ENCODE results near the gene GLT8D2.
"Not testable (repeated sequence)": the region's sequence is repeated elsewhere in the genome, so short reads cannot be mapped to it uniquely, and the experiment has no call there.

- TF ChIP-seq, protein P1, sequence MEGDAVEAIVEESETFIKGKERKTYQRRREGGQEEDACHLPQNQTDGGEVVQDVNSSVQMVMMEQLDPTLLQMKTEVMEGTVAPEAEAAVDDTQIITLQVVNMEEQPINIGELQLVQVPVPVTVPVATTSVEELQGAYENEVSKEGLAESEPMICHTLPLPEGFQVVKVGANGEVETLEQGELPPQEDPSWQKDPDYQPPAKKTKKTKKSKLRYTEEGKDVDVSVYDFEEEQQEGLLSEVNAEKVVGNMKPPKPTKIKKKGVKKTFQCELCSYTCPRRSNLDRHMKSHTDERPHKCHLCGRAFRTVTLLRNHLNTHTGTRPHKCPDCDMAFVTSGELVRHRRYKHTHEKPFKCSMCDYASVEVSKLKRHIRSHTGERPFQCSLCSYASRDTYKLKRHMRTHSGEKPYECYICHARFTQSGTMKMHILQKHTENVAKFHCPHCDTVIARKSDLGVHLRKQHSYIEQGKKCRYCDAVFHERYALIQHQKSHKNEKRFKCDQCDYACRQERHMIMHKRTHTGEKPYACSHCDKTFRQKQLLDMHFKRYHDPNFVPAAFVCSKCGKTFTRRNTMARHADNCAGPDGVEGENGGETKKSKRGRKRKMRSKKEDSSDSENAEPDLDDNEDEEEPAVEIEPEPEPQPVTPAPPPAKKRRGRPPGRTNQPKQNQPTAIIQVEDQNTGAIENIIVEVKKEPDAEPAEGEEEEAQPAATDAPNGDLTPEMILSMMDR (IDR thresholded peaks at IDR 0.05), result not testable (repeated sequence)
- TF ChIP-seq JUN (IDR thresholded peaks at IDR 0.05), result not testable (repeated sequence)
- TF ChIP-seq, protein P2, sequence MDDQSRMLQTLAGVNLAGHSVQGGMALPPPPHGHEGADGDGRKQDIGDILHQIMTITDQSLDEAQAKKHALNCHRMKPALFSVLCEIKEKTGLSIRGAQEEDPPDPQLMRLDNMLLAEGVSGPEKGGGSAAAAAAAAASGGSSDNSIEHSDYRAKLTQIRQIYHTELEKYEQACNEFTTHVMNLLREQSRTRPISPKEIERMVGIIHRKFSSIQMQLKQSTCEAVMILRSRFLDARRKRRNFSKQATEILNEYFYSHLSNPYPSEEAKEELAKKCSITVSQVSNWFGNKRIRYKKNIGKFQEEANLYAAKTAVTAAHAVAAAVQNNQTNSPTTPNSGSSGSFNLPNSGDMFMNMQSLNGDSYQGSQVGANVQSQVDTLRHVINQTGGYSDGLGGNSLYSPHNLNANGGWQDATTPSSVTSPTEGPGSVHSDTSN (IDR thresholded peaks at IDR 0.05), result not testable (repeated sequence)
These were observed 10.2 kb downstream of the GLT8D2 start for GRCh38 chr12:104039769-104040168.
